OCI-LY3 (cell line): Measurements from ENCODE around the gene HHLA2.

Experiments used
- CTCF ChIP-seq: fragments of 200-600, 300-600 bp; sonication (generic); IDR thresholded peaks from 2 replicates; pipeline ENCODE4 v1.5.1; 2014; ENCODE audit warnings: antibody characterized with exemption, low read length, low read depth
- EZH2phosphoT487 ChIP-seq: fragments of 200-600 bp; shearing (Covaris generic); IDR thresholded peaks from 2 replicates; pipeline ENCODE4 v1.6.1; 2018; ENCODE audit warnings: antibody characterized with exemption, mixed run types, low read depth

GRCh38 chr3:108328821-108329486, 32.6 kb downstream of the HHLA2 start:
- TF ChIP-seq CTCF, result no peak
- TF ChIP-seq EZH2phosphoT487, result no peak
